ENCODE measurements around the gene SYNM.
"Not testable (repeated sequence)": the region's sequence is repeated elsewhere in the genome, so short reads cannot be mapped to it uniquely, and the experiment has no call there.

The SYNM gene

DNA sequence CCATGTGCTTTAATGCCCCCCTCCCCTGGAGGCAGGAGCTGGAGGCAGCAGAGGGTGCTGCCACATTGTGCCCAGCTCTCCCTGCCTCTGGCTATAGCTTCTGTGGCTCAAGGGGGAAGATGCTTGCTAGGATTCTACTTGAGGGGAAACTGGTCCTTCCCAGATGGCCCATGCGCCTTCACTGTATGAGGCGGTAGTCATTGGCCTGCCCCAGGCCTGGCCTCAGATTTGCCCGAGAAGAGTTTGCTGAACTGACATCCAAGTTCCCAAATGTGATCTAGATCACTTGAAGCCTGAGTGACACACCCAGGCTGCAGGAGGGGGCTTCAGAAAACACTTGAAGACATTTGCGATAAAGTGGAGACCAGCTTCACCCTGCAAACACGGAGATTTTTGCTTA, 4.1 kb downstream of the SYNM start:
- no peak for DNase-seq

DNA sequence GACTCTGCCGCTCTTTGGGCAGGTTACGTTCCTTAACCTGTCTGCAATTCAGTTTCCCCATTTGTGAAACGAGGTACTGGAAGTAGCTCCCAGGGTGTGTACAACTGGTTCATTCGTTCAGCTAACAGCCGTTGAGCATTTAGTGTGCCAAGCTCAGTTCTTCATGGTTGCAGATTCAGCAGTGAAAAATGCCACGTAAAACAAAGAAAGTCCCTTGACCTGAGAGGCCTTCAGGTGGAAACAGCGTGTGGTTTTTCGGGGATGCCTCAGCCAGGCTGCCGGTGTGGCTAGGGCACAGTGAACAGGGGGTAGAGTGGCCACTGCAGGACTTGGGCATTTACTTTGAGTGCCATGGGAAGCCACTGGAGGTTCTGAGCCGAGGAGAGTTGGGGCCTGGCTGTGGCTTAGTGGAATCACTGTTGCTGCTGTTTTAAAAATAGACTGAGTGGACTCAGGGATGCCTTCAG, 4.7 kb downstream of the SYNM start:
- DNase-seq = no peak

DNA sequence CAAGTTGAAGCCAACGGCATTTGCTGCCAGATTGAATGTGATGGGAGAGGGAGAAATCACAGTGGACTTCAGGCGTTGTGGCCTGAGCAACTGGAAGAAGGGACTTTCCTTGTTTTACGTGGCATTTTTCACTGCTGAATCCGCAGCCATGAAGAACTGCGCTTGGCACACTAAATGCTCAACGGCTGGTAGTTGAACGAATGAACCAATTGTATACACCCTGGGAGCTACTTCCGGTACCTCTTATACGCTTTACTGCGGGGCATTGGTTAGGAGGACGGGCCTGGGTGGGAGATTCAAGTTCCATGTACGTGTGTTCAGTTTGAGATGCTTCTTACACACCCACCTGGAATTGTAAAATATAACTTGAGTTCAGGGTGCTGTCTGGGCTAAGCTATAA, 5.2 kb downstream of the SYNM start:
- no peak for DNase-seq

DNA sequence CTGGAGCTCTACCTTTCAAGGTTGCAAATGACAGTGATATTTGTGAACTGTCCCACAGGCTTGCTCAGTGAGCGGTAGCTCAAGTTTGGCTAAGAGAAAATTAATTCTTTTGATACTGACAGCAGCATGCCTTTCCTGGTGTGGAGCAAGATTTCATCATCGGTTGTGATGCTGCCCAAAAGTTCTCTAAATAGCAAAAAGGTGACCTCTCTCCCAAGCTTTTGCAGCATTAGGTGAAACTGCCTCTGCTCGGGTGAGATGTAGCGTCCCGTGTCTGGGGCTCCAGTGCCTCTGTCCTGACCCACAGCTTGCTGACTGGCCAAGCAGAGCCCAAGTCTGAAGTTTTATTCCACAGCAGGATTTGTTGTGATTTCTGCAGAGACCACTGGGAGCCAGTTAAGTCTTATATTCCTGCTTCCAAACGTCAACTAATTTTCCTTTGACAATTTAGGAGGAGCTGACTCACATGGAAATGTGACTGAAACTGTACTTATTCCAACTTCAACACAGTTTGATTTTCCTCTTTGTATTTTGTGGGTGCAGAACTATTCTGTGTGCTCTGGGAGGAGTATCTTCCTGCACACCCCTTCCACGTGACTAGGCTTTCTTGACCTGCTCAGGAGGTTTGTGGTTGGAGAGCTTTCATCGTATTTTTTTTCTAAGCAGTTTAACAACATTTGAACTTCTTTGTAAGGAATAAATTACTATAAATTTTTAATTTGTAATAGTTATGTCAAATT, 5.9 kb downstream of the SYNM start:
- DNase-seq = no peak

DNA sequence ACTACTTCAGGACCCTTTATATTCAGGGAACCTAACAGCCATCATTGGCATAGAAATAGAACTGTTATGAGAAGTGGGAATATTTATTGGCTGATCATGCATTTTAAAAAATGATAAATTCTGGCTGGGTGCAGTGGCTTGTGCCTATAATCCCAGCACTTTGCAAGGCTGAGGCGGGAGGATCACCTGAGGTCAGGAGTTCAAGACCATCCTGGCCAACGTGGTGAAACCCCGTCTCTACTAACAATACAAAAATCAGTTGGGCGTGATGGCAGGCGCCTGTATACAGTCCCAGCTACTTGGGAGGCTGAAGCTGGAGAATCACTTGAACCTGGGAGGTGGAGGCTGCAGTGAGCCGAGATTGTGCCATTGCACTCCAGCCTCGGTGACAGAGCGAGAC, 6.8 kb downstream of the SYNM start:
- DNase-seq = not testable (repeated sequence)

DNA sequence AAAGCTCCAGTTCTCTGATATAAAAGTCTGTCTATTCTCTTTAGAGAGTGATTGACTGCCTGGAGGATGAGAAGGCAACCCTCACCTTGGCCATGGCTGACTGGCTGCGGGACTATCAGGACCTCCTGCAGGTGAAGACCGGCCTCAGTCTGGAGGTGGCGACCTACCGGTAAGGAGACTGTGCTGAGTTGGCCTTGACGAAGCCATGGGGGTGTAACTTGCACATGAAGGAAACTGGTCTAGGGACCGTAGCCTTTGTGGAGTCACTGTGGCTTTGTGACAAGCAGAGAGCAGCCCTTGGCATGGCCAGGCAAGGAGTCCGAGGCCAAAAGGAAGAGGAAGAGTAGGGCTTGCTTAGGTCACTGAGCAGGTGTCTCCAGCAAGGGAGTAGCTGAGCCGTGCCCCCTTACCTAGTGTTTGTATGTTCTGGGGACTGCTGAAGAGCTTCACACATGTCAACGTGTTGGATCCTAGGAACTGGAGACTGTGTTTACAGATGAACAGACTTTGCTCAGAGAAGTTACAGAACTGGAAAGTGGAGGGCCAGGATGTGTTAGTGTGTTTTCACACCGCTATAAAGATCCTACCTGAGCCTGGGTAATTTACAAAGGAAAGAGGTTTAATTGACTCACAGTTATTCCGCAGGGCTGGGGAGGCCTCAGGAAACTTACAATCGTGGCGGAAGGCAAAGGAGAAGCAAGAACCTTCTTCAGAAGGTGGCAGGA, 8.8 kb downstream of the SYNM start:
- no peak for DNase-seq

DNA sequence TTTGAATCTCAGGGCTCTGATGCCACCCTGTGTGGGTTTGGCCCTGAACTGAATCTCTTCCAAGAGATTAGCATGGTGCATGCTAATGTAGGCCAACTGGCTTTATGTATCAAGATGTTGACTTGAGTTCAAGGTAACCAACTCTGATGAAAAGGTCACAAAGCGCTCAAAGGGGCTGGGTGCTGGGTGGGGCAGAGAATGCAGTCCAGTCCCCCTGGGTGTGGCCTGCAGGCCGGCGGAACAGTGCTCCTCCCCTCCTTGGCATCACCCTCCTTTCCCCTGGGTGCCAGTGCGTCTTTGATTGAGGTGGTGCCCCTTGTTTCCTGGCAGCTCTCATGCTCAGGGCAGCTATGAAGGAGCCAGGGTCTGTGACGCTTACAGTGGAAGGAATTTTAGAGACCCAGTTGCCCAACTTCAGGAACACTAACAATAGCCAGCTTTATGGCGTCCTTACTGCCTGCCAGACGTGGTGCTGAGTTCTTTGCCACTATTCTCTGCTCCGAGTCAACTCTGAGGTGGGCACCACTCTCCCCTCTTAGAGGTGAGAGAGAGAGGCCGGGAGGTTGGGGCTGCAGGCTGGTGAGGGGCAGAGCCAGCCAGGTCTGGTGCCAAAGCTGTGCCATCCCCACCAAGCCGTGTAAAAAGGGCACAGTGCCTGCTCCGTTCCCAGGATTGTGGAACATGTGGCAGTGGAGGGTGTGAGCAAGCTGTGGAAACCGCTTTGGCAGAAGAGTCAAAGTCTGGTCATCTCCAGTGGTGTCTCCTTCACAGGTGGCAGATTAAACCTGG, 9.8 kb downstream of the SYNM start:
- DNase-seq = no peak

DNA sequence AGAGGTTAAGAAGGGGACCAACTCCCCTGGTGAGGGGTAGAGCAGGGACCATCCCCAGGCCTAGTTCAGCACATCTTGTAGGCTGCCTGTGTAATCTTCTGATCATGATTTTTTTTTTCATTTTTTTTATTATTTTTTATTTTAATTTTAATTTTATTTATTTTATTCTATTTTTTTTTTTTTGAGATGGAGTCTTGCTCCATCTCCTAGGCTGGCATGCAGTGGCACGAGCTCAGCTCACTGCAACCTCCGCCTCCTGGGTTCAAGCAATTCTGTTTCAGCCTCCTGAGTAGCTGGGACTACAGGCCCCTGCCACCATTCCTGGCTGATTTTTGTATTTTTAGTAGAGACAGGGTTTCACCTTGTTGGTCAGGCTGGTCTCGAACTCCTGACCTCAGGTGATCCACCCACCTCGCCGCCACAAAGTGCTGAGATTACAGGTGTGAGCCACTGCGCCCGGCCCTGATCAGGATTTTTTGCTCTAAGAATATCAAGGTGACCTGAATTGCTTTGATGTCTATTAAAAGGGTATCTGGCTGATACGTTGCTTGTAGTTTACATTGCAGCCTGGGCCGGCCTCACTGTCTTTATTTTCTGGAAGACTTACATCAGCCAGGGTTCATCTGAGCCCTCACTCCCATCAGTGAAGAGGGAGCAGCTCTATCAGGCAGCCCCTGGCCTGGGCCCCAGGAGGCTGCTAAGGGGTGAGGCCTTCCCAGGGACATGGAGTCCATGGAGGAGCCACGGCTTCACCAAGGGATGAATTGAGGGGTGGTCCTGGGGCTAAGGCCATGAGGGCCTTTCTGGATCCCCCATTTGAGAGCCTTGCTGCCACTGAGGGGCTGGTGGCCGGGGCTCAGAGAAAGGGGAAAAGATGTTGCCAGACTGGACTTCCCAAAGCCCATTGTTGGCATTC, 10.7 kb downstream of the SYNM start:
- DNase-seq = no peak

DNA sequence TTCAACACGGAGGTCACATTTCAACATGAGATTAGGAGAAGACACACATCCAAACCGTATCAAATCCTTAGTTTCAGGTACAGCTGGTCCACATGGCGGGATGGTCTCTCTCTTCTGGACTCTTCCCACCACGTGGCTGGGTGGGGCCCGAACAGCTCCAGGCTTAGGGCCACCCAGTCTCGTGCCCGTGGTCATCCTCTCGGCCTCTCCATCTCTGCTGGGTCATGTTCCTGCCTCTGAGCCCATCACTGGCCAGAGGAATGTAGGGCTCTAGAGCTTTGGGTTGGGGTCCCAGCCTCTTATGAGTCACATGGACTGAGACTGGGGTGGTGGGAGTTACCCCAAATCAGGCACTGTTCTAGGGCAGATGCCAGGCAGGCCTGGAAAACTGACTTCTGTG, 12.2 kb downstream of the SYNM start:
- no peak for DNase-seq

DNA sequence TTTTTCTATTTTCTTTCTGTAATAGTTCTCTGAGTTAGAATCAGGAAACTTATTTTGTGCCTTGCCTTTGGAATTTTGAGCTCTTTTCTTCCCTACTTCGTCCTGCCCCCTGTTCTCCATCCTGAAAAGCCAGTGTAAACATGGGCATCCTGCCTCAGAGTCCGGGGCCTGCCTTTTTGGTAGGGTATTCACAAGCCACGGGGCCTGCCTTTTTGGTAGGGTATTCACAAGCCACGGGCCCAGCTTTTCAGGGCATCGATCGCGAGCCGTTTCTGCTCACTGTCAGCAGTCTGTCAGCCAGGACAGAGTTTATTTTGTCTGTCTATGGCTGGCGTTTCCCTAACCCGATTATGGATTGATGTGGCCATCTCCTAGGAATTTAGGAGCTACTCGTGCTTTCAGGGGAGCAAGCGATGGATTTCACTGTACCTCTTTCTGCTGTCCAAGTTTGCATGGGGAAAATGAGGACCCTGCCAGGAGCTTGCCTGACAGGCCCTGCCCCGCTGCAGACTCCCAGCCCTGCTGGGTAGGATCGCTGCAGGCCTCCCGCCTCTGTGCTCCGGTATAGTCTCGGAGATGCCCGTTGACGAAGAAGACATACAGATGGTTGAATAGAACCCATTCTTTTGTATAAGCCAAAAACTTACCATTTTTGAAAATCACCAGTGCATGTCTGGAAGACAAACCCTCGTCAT, 12.8 kb downstream of the SYNM start:
- no peak for DNase-seq

DNA sequence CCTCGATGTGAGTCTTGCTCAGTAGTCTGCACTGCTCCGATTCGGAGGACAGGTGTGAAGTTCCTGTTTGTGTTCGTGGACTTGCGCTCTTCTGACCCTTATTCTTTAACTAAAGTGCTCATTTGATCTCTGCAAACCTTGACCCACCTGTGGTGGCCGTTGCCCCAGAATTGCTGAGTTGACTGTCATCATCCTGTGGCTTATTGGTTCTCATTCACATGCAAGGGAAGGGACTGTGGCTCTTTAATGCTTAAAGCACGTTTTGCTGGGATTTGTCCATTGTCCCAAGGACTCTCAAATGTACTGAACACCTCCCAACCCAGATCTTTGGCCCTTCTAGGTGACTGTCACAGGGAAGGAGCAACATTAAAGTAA, 13.4 kb downstream of the SYNM start:
- DNase-seq = no peak

DNA sequence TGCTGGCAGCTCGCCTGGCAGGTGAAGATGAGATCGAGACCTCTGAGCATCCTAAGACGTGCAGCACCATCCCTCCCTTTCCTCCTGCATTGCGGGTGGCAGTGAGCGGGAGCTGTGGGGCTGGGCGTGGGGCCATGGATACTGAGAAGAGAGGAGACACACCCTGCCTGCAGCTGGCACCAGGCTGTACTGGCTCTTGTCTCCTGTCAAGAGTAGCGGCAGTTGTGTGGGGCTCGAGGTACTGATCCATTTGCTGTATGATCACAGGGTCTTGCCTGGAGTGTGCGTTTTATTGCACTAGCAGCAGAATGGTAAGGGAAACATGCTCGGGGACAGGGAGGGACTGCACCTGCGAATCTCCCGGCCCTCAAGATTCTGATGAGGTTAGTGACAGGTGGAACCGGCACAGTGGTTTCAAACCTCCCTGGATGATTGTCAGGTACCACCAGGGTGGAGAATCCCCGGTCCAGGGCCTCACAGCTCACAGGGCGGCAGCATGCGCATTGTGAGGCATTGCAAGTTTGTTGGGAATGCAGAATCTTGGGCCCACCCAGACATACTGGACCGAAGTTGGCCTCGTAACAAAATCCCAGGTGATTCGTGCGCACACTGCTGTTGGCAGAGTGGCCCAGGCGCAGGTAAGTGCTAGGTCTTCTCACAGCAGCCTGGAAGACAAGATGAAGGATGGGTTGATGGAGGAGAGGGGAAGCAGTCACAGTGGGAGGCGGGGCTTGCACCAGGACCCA, 14.1 kb downstream of the SYNM start:
- DNase-seq = peak in 1 of 14 donors; percentile 26

DNA sequence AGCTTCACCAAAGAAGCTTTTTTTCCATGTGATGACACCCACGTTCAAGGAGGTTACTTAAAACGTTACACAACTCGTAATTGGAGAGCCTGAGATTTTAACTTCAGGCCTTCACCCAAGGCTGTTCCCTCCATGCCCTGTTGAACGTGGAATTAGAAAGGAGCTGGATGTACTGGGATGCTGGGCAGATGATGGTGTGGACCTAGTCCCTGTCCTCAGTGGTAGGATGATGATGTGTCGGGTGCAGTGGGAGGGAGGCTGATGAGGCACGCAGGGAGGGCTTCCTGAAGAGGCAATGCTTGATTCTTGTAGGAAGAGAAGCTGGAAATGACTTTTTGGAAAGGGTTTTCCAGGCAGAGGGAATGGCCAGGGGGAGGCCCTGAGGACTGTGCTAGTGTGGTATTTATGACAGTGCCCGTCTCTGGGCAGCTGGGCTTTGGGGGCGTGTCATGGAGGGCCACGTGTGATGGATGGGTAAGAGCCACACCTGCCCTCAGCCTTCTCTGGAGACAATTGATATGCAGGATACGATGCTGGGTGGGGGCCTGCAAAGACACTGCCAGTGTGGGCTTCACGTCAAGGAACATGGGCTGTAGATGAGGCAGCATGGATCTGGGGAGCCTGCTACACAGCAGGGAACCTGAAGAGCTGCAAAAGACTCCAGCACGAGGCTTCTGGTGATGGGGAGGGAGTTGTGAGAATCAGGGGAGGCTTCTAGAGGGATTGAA, 15.3 kb downstream of the SYNM start:
- DNase-seq = no peak

DNA sequence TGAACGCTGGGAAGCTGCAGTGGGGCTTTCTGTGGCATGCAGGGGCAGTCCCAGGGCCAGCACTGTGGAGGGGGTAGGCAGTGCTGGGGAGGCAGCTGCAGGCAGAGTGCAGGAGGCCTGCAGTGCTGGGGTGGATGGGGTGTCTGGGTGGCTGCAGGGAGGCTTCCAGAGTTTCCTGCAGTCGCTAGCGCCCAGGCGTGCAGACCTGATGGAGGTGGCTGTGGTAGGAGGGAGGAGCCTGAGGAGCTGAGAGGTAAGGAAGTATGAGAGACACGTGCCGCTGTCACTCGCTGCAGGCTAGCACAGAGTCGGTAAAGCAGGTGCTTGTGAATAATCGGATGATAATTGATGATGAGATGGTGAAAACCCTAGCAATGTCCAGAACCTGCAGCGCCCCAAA, 16.3 kb downstream of the SYNM start:
- no peak for DNase-seq

DNA sequence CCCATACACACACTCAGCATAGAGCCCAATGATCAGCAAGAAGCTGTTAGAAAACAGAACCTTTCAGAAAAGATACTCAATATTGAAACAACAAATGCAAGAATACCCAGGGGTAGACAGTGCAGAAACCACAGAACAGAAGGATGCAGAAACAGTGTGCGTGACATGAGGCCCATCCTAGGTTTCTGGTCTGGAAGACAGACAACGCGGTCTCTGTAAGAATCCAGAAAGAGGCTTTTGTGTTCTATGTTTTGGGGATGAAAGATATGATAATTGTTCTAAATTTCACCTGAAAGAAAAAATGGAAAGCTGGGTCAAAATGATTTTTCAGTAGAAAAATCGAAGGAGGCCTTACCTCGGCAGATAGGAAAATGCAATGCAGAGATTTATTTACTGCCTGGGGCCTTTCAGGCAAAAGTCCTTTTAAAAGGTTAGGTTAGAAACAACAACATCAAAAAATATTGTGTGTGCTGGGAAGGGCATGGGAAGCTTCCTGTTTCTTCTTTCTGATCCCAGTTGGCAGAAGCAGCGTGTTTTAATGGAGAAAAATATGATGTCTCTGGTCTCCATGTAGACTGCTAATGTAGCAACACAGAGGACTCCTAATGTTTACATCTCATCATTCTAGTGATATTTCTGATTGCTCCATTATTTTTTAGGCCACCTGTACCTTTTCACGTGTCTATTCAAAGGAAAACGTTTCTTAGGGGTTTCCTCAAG, 17.0 kb downstream of the SYNM start:
- no peak for DNase-seq

DNA sequence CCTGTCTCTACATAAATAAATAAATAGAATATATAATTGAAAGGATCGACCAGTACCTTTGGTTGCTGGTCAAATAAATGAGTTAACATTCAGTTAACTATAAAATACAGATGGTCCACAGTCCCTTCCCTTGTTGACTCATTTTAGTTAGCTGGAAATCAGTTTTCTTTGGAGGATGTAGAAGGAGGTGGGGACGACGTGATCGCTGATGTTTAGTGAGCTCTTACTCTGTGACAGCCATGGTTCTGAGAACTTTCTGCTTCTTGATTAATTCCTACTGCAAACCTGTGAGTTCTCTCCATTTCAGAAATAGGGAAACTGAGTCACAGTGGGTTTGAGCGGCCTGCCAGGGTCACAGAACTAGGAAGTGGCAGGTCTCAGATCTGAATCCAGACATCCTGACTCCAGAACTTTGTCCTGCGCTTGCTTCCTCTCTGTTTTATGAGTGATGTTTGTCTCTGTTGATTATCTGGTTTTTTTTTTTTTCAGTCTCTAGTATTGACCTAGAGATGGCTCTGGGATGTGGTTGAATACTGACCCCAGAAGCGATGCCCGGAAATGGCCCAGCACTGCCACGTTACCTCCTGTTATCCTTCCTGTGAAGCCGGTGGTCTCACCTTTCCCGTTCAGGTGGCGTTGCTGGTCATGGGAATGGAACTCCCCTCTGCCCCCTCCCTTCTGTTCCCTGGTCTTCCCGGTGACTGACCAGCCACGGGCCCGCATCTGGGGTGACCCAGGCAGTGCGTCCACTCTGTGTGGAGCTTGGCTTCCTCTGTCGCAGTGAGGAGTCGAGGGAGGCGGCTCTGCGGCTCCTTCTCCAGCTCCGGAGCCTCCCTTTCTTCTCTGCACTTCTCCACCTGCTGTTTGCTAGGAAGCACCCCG, 18.2 kb downstream of the SYNM start:
- DNase-seq = no peak

DNA sequence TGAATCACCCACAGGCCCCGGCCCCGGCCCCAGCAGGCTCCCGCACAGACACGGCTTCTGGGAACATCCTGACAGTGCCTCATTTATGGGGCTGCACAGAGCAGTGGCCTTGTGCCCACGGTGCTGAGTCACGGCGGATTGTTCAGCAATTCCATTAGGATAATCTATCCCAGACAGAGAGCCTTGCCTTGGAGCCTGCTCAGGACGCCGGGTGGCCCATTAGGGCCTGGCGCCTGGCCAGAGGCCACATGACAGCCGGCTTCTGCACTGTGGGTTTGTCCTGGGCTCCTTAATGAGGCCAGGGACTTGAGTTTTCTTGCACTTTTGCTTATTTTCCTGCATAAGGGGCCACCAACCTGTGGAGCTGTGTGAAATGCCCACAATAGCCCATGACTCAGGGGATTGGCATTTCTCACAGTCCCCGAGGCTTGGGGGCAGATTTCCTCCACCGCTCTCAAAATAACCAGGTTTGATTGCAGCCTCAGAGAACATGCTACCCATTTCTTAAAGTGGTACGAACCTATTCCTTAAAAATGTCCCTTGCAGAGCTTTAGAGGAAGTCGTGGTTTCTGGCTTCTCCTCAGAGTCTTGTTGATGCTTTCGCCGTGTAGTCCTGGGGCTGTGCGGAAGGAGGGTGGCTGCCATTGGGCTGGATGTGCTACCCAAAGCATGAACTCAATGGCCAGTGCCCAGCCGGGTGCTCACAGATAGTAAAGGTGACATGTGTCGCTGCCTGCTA, 19.0 kb downstream of the SYNM start:
- peak; percentile 39 to 99 (median 84) for DNase-seq

DNA sequence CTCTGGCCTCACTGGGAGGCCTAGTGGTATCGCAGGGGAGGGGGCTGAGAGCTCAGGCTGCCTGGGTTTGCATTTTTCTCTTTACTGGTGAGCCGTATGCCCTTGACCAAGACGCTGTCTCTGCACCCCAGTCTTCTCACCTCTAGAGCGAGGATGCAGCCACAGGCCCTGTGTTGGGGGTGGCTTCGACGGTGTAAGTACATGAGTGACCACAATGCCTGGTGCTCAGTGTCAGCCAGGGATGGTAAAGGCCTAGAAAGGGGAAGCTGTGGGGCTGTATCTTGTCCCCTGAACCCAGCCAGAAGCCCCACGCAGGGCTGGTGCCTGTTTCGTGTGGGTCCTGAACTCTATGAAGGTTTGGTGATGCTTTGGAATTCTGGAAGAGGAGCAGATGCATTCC, 19.8 kb downstream of the SYNM start:
- no peak for DNase-seq

All from C1 segment of cervical spinal cord (tissue), 14 donors.